ENCODE data around the gene IL1RAPL2. TPM values are rescaled to one million over a fixed set of nuclear protein-coding genes. Genes with fewer than 3 reads are reported as not detected.
"Not testable (repeated sequence)": the region's sequence is repeated elsewhere in the genome, so short reads cannot be mapped to it uniquely, and the experiment has no call there.

IL1RAPL2 gene
- total and polyA plus RNA-seq, 2 donors (not counting 1 experiment from before 2014, with no cell fraction given) = not detected

- Histone ChIP-seq H3K27me3 (replicated peaks in 1 of 4; ENCODE audit: control extremely low read depth in 1 of 4, control insufficient read depth in 3 of 4, insufficient read depth in 4 of 4, low read length in 3 of 4) (no peaks in the 10 kb centered on the region), H3K4me3 (ENCODE audit: control extremely low read depth in 1 of 5, extremely low read depth in 1 of 5, insufficient read depth in 1 of 5, low read depth in 2 of 5, low read length in 4 of 5) (no peak overlapping the region), H3K9me3 (ENCODE audit: control extremely low read depth in 1 of 3, control insufficient read depth in 2 of 3, insufficient read depth in 1 of 3, low read length in 2 of 3) (no peaks in the 10 kb centered on the region), H3K79me2 (ENCODE audit: control insufficient read depth, insufficient read depth, low read length) (no peaks in the 10 kb centered on the region), H2AFZ (ENCODE audit: insufficient read depth, low read depth, low read length, poor library complexity, severe bottlenecking) (no peak overlapping the region), H4K20me1 (ENCODE audit: control insufficient read depth, insufficient read depth, low read length, poor library complexity, severe bottlenecking) (no peaks in the 10 kb centered on the region), H3K36me3 (replicated peaks in 1 of 2; ENCODE audit: control extremely low read depth in 1 of 2, control insufficient read depth in 1 of 2, extremely low read depth in 1 of 2, insufficient read depth in 2 of 2, low read length in 1 of 2) (no peaks in the 10 kb centered on the region), H3K27ac (ENCODE audit: low read length in 2 of 2) (no peak overlapping the region), H3K4me1 (ENCODE audit: control insufficient read depth in 2 of 2, insufficient read depth in 2 of 2, low read length in 2 of 2) (no peaks in the 10 kb centered on the region), H3K9ac (ENCODE audit: low read length) (no peak overlapping the region), H3K4me2 (replicated peaks; ENCODE audit: low read depth, low read length, poor library complexity, severe bottlenecking) (no peak overlapping the region)
- DNase-seq (no peak), ATAC-seq (ENCODE audit: low read depth) (no peak)
- Mint-ChIP-seq H3K4me1 (no peaks in the 10 kb centered on the region), H3K27ac (no peak overlapping the region), H3K4me3 (no peak overlapping the region), H3K9me3 (ENCODE audit: insufficient read depth) (no peaks in the 10 kb centered on the region), H3K27me3 (no peaks in the 10 kb centered on the region)
- POLR2A ChIA-PET = no interaction called here
- intact Hi-C loops (cut with micrococcal nuclease) = no loop called here
- TF ChIP-seq EZH2 (IDR thresholded peaks at IDR 0.05; ENCODE audit: borderline replicate concordance, insufficient read depth, low read depth, low read length, poor library complexity, severe bottlenecking) = no peak
- TF ChIP-seq CTCF (IDR thresholded peaks at IDR 0.05) = no peak
- WGBS (ENCODE audit: insufficient coverage) = no CpG with 5 or more reads among the region's 6 CpGs
- CTCF ChIA-PET = no interaction called here
These were observed 543.9 kb downstream of the IL1RAPL2 start for GRCh38 chrX:105109936-105110335.

DNA sequence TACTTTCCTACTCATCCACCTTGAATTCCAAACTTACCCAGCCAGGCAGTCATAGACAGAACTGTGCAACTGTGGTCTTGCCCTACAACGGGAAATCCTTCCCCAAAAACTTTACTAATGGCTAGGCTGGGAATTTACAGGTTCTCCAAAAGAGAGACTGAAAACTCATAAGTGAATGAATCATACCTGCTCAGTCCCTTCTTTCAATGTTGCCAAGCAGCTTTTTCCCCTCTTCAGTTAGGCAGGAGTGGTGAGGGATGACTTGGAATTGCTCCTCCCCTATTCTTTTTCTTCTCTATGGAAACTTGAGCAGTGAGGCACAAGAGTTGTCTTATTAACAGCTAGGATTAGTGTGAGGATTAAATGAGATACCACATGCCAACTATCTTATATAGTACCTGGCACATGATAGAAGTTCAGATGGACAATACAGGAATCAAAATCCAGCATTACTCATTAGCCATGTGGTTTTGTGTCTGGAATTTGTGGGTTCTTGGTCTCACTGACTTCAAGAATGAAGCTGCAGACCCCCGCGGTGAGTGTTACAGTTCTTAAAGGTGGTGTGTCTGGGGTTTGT is 548.6 kb downstream of the IL1RAPL2 start:
- Histone ChIP-seq H3K27ac (ENCODE audit: low read length in 2 of 2) (no peak overlapping the region), H4K20me1 (ENCODE audit: control insufficient read depth, insufficient read depth, low read length, poor library complexity, severe bottlenecking) (no peaks in the 10 kb centered on the region), H3K27me3 (replicated peaks in 1 of 4; ENCODE audit: control extremely low read depth in 1 of 4, control insufficient read depth in 3 of 4, insufficient read depth in 4 of 4, low read length in 3 of 4) (no peaks in the 10 kb centered on the region), H3K36me3 (replicated peaks in 1 of 2; ENCODE audit: control extremely low read depth in 1 of 2, control insufficient read depth in 1 of 2, extremely low read depth in 1 of 2, insufficient read depth in 2 of 2, low read length in 1 of 2) (no peaks in the 10 kb centered on the region), H3K4me2 (replicated peaks; ENCODE audit: low read depth, low read length, poor library complexity, severe bottlenecking) (no peak overlapping the region), H3K4me3 (ENCODE audit: control extremely low read depth in 1 of 5, extremely low read depth in 1 of 5, insufficient read depth in 1 of 5, low read depth in 2 of 5, low read length in 4 of 5) (no peak overlapping the region), H3K4me1 (ENCODE audit: control insufficient read depth in 2 of 2, insufficient read depth in 2 of 2, low read length in 2 of 2) (no peaks in the 10 kb centered on the region), H2AFZ (ENCODE audit: insufficient read depth, low read depth, low read length, poor library complexity, severe bottlenecking) (no peak overlapping the region), H3K9ac (ENCODE audit: low read length) (no peak overlapping the region), H3K9me3 (ENCODE audit: control extremely low read depth in 1 of 3, control insufficient read depth in 2 of 3, insufficient read depth in 1 of 3, low read length in 2 of 3) (peaks cover 0 to 7% (median 0%) of the 10 kb centered on the region in 3 donors), H3K79me2 (ENCODE audit: control insufficient read depth, insufficient read depth, low read length) (no peaks in the 10 kb centered on the region)
- ChIA-PET POLR2A (no interaction called here), CTCF (no interaction called here)
- 100% methylated on average over 2 of the region's 3 CpGs for WGBS (ENCODE audit: insufficient coverage)
- Mint-ChIP-seq H3K27ac (no peak overlapping the region), H3K27me3 (no peaks in the 10 kb centered on the region), H3K9me3 (ENCODE audit: insufficient read depth) (no peaks in the 10 kb centered on the region), H3K4me3 (no peak overlapping the region), H3K4me1 (no peaks in the 10 kb centered on the region)
- DNase-seq (no peak), ATAC-seq (ENCODE audit: low read depth) (no peak)
- TF ChIP-seq EZH2 (IDR thresholded peaks at IDR 0.05; ENCODE audit: borderline replicate concordance, insufficient read depth, low read depth, low read length, poor library complexity, severe bottlenecking) = no peak
- no peak for TF ChIP-seq CTCF (IDR thresholded peaks at IDR 0.05)
- intact Hi-C loops (cut with micrococcal nuclease) = no loop called here

- H3K9ac ChIP-seq (ENCODE audit: low read length); H3K9me3 Mint-ChIP-seq (ENCODE audit: insufficient read depth); POLR2A ChIA-PET; H3K27me3 Mint-ChIP-seq; H3K36me3 ChIP-seq (replicated peaks in 1 of 2; ENCODE audit: control extremely low read depth in 1 of 2, control insufficient read depth in 1 of 2, extremely low read depth in 1 of 2, insufficient read depth in 2 of 2, low read length in 1 of 2); H3K4me1 ChIP-seq (ENCODE audit: control insufficient read depth in 2 of 2, insufficient read depth in 2 of 2, low read length in 2 of 2); H3K79me2 ChIP-seq (ENCODE audit: control insufficient read depth, insufficient read depth, low read length); H3K27ac ChIP-seq (ENCODE audit: low read length in 2 of 2); H4K20me1 ChIP-seq (ENCODE audit: control insufficient read depth, insufficient read depth, low read length, poor library complexity, severe bottlenecking); H3K4me3 Mint-ChIP-seq; H2AFZ ChIP-seq (ENCODE audit: insufficient read depth, low read depth, low read length, poor library complexity, severe bottlenecking); H3K4me2 ChIP-seq (replicated peaks; ENCODE audit: low read depth, low read length, poor library complexity, severe bottlenecking); H3K27me3 ChIP-seq (replicated peaks in 1 of 4; ENCODE audit: control extremely low read depth in 1 of 4, control insufficient read depth in 3 of 4, insufficient read depth in 4 of 4, low read length in 3 of 4); H3K4me3 ChIP-seq (ENCODE audit: control extremely low read depth in 1 of 5, extremely low read depth in 1 of 5, insufficient read depth in 1 of 5, low read depth in 2 of 5, low read length in 4 of 5); DNase-seq; H3K9me3 ChIP-seq (ENCODE audit: control extremely low read depth in 1 of 3, control insufficient read depth in 2 of 3, insufficient read depth in 1 of 3, low read length in 2 of 3); H3K27ac Mint-ChIP-seq; intact Hi-C loops (cut with micrococcal nuclease); H3K4me1 Mint-ChIP-seq; ATAC-seq (ENCODE audit: low read depth); CTCF ChIA-PET: not testable (repeated sequence)
- WGBS (ENCODE audit: insufficient coverage) = 99% methylated on average over 13 of the region's 35 CpGs
These were observed 549.8 kb downstream of the IL1RAPL2 start for GRCh38 chrX:105115596-105116320.

Data from B cell (primary cell).